BLaER1 (cell line): ENCODE measurements around the gene LRMDA.

ENCODE experiments used
- H3K27ac ChIP-seq: shearing (Covaris generic); formaldehyde crosslinking; 2 replicates; pipeline ENCODE4 v1.8.1; 2022
- H3K27me3 ChIP-seq: shearing (Covaris generic); formaldehyde crosslinking; 2 replicates; pipeline ENCODE4 v1.8.1; 2022
- H3K36me3 ChIP-seq: shearing (Covaris generic); formaldehyde crosslinking; 2 replicates; pipeline ENCODE4 v1.8.1; 2022
- H3K4me1 ChIP-seq: shearing (Covaris generic); formaldehyde crosslinking; 2 replicates; pipeline ENCODE4 v1.8.1; 2022
- H3K4me2 ChIP-seq: shearing (Covaris generic); formaldehyde crosslinking; 2 replicates; pipeline ENCODE4 v1.8.1; 2022
- H3K4me3 ChIP-seq: shearing (Covaris generic); formaldehyde crosslinking; 2 replicates; pipeline ENCODE4 v1.8.1; 2022
- H3K9ac ChIP-seq: shearing (Covaris generic); formaldehyde crosslinking; 2 replicates; pipeline ENCODE4 v1.8.1; 2022
- H3K9me3 ChIP-seq: shearing (Covaris generic); formaldehyde crosslinking; 2 replicates; pipeline ENCODE4 v1.8.1; 2022
- H4K20me1 ChIP-seq: shearing (Covaris generic); formaldehyde crosslinking; 2 replicates; pipeline ENCODE4 v1.8.1; 2022
- Cebpa-rat ChIP-seq: shearing (Covaris generic); IDR thresholded peaks from 2 replicates; pipeline ENCODE4 v1.8.1; 2022

LRMDA gene

DNA sequence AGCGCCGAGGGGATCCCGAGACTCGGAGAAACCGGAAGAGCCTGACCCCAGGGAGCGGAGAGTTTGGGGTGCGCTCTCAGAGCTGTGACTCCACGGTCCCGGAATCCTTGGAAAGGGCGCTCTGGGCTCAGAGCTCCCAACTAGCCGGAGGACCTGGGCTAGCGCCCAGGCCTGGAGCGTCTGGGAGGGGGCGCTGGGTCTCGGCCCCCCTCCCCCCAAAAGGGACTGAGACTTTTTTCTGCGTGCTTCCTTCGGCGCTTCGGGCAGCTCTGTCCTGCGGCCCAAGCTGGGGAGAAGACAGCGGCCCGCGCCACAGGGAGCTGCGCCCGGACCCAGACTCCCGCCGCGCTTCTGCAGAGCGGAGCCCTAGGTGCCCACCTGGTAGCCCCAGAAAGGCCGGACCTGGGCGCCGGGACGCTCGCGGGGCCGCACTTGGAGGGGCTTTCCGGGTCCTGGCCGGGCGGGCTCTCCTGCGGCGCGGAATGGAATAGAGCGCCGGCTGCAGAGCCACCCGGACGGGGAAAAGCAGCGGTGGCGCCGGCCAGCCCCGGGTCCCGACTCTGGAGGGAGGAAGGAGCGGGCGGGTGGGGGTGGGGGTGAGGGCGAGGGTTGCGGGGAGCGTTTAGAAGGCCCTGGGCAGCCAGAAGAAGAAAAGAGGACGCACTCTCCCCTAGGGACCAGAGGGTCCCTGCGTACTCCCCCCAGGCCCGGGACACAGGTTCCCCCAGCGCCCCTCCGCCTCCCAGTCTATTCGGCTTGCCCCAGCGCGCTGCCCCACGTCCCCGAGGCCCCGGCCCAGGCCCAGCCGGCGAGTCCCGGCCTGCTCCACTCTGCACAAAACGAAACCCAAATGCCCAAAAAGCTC is 34.6 kb upstream of the LRMDA start:
- peaks cover 11% of the 10 kb centered on the region for H3K4me1 ChIP-seq
- no peak for TF ChIP-seq Cebpa-rat
- no peak overlapping the region for H3K4me2 ChIP-seq
- peaks cover 11% of the 10 kb centered on the region for H3K9me3 ChIP-seq
- H3K36me3 ChIP-seq, result peaks cover 12% of the 10 kb centered on the region
- no peak overlapping the region for H3K4me3 ChIP-seq
- peaks cover 22% of the 10 kb centered on the region for H3K27me3 ChIP-seq
- H3K9ac ChIP-seq, result no peak overlapping the region
- peaks cover 12% of the 10 kb centered on the region for H4K20me1 ChIP-seq
- H3K27ac ChIP-seq, result no peak overlapping the region

DNA sequence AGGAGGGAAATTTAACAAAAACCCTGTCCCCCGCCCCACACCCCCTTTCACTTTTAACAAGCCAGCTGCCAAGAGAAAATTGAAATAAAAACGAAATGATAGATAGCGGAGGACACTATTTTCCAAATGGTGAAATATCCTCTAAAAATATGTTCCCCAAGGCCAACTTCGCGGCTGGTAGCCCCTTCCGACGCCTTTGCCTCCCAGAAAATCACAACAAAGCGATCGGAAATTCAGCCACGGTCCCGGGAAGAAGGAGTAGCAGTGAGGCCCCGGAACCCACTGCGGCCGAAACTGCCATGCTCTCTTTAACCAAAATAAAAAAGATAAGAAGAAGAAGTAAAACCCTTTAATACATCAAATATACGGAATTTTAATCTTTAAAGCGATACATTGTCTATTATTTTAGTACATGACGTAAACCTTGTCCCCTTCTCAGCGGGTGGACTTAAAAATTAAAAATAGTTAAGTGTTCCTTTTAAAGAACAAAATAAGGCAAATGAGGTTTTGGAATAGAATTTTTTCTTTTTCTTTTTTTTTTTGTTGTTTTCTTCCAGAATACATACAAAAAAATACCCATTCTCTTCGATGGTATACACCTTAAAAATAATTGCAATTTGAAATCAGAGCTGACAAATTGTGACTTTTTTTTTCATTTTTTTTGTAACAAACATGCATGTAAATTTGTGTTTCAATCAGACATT is 33.8 kb upstream of the LRMDA start:
- no peak overlapping the region for H3K4me2 ChIP-seq
- peaks cover 12% of the 10 kb centered on the region for H3K36me3 ChIP-seq
- peaks cover 13% of the 10 kb centered on the region for H3K4me1 ChIP-seq
- H3K27me3 ChIP-seq, result peaks cover 30% of the 10 kb centered on the region
- H3K27ac ChIP-seq, result no peak overlapping the region
- H4K20me1 ChIP-seq, result peaks cover 12% of the 10 kb centered on the region
- H3K9me3 ChIP-seq, result peaks cover 11% of the 10 kb centered on the region
- no peak for TF ChIP-seq Cebpa-rat
- no peak overlapping the region for H3K9ac ChIP-seq
- H3K4me3 ChIP-seq, result no peak overlapping the region

DNA sequence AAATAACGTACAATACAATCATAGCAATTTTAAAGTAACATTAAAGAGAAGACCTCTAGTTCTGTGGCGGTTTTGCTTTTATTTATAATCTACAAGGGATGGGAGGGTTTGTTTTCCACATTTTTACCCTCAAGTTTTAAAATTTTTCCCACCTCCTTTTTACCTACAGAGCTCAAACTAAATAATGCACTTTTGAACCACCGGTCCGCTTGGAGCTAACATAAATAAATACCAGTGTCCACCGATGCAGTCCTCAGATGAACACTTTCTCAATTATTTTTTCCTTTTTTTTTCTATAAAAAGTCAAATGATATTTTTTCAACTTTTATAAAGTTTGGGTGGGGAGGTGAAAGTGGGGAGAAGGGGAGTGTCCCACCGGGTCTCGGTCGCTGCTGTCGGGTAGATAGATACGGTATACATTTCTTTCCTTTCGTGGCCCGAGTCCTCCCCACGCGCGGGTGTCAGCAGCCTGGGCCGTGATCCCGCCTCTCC is 33.2 kb upstream of the LRMDA start:
- H3K9ac ChIP-seq, result no peak overlapping the region
- peaks cover 11% of the 10 kb centered on the region for H3K9me3 ChIP-seq
- H3K27me3 ChIP-seq, result peaks cover 36% of the 10 kb centered on the region
- H3K36me3 ChIP-seq, result peaks cover 12% of the 10 kb centered on the region
- peaks cover 12% of the 10 kb centered on the region for H4K20me1 ChIP-seq
- no peak overlapping the region for H3K4me2 ChIP-seq
- no peak for TF ChIP-seq Cebpa-rat
- H3K4me1 ChIP-seq, result peaks cover 19% of the 10 kb centered on the region
- H3K27ac ChIP-seq, result no peak overlapping the region
- no peak overlapping the region for H3K4me3 ChIP-seq

DNA sequence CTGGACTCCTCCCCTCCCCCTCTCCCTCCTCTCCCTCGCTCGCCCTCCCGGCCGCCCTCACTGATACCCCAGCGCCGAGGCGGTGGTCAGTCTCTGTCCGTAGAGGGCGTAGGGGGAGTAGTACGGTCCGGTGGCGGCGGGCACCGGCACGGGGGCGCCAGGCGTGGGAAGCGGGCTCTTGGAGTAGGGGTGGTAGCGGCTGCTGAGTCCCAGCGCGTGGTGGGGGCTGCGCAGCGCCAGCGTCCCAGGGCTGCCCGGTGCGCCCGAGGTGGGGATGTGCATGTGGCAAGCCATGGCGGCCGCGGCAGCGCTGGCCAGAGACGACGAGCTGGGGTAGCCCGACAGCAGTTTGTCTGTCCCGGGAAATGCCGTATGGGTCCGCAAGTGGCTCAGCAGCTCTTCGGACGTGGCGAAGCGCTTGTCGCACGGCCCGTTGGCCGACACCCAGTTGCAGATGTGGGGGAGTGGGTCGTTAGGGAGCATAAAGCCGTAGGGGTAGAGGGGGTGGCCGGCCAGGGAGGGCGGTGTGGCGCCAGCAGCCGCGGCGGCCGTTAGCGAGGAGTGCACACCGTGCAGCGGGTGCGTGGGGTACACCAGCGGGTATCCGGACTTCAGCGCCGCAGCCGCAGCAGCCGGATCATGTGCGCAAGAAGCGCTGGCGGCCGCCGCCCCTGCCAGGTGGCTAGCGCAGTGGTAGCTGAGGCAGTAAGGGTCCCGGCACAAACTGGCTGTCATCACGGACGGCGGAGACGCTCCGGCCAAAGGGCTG is 32.5 kb upstream of the LRMDA start:
- H3K9ac ChIP-seq, result peak overlapping the region; percentile 73; the same call in 1 of the 2 replicates
- H3K9me3 ChIP-seq, result peaks cover 11% of the 10 kb centered on the region
- H3K27me3 ChIP-seq, result peaks cover 42% of the 10 kb centered on the region
- H3K36me3 ChIP-seq, result peaks cover 12% of the 10 kb centered on the region
- H3K4me2 ChIP-seq, result peak overlapping the region; percentile 100
- no peak for TF ChIP-seq Cebpa-rat
- H3K4me3 ChIP-seq, result peak overlapping the region; percentile 87; the same call in 1 of the 2 replicates
- peaks cover 12% of the 10 kb centered on the region for H4K20me1 ChIP-seq
- H3K27ac ChIP-seq, result no peak overlapping the region
- H3K4me1 ChIP-seq, result peaks cover 25% of the 10 kb centered on the region

DNA sequence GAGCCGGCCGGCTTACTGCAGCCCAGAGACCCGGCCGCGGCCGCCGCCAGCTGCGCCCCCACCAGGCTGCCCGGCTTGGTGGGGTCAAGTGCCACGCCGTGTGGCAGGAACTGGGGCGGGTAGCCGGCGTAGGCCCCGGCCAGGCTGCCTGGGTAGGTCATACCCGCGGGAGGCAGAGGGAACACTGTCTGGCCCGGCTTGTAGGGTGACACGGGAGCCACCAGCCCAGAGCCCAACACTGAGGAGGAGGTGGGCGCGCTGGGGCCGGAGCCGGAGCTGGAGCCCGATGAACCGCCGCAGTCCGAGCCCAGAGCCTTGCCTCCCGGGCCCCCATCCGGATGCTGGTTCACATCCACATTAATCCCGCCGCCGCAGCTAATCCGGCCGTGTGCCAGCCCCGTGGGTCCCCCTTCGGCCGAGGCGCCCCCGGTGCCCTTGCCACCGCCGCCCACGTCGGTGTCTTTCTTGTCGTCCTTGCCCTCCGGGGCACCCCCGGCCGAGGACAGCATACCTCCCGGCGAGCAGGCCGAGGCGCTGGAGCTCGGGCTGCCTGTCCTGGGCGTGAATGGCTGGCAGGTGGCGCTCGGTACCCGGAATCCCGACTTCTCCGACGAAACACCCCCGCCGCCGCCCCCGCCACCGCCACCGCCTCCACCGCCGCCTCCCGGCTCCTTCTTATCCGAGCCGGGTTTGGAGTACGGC is 31.8 kb upstream of the LRMDA start:
- Histone ChIP-seq H3K4me2 (peak overlapping the region; percentile 100), H3K9ac (peak overlapping the region; percentile 78), H3K4me3 (peak overlapping the region; percentile 87), H4K20me1 (peaks cover 20% of the 10 kb centered on the region), H3K36me3 (peaks cover 12% of the 10 kb centered on the region), H3K9me3 (peaks cover 16% of the 10 kb centered on the region), H3K27me3 (peaks cover 50% of the 10 kb centered on the region), H3K27ac (no peak overlapping the region), H3K4me1 (peaks cover 32% of the 10 kb centered on the region)
- no peak for TF ChIP-seq Cebpa-rat

DNA sequence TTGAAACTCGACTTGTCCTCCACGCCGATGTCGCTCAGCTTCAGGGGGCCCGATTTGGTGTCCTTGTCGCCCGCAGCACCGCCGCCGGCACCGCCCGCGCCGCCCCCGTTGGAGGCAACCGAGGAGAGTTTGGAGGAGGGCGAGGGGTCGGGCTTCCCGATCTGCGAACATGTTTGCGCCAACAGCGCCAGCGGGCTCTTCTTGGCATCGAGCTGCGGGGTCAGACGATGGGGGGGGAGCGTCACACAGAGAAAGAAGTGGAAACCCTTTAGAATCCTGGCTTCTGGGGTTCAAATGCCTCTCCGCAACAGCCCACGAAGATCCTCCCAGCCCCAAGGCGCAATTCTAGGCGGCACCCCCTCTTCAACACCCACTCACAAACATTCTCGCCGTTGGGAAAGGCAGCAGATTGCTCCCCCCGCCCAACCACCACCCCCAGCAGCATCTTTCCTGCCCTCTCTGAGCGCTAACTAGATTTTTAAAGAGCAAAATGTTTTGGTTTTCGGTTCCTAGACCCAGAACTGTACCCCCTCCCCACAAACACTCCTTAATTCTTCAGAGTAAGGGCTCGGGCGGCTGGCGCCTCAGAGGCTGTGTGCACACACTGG is 31.2 kb upstream of the LRMDA start:
- Histone ChIP-seq H3K4me3 (peak overlapping the region; percentile 87), H3K27me3 (peaks cover 56% of the 10 kb centered on the region), H3K27ac (peak overlapping the region; percentile 70; the same call in 1 of the 2 replicates), H4K20me1 (peaks cover 25% of the 10 kb centered on the region), H3K36me3 (peaks cover 12% of the 10 kb centered on the region), H3K4me1 (peaks cover 32% of the 10 kb centered on the region), H3K4me2 (peak overlapping the region; percentile 100), H3K9me3 (peaks cover 20% of the 10 kb centered on the region), H3K9ac (peak overlapping the region; percentile 78)
- TF ChIP-seq Cebpa-rat, result no peak

DNA sequence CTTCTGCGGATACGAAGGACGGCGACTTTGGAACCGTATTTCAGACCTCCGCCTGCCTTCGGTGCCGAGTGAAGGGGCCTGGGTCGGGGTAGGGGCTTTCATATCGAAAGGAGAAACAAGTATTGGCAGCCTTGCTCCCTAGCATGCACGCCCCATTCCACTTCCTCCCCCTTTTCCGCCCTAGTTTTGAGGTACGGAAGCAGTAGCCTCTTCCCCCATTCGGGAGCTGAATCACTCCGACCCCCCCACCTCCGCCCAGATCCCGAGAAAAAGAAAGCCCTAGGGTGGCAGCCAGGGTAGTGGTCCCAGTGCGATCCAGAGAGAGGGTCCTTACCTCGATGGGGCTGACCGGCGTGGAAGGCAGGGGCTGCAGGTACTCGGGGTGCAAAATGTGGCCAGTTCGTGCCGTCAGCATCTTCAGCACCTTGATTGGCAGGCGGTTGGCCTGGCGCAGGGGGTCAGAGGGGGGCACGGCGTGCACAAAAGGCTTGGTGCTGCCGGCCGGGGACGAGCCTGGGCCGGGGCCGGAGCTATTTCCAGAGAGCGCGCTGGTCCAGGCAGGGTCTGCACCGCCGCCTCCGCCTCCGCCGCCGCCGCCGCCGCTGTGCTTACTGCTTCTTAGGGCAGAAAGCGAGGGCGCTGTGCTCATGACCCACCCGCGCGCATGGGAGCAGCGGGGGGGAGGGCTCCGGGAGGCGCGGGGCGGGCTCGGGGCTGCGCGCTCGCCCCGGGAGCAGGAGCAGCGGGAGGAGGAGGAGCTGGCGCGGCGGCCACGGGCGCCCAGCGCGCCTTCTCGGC is 30.5 kb upstream of the LRMDA start:
- peak overlapping the region; percentile 87 for H3K4me3 ChIP-seq
- TF ChIP-seq Cebpa-rat, result no peak
- peak overlapping the region; percentile 78 for H3K9ac ChIP-seq
- H3K36me3 ChIP-seq, result peaks cover 12% of the 10 kb centered on the region
- peaks cover 32% of the 10 kb centered on the region for H4K20me1 ChIP-seq
- peak overlapping the region; percentile 70 for H3K27ac ChIP-seq
- H3K9me3 ChIP-seq, result peaks cover 17% of the 10 kb centered on the region
- peaks cover 32% of the 10 kb centered on the region for H3K4me1 ChIP-seq
- peak overlapping the region; percentile 100 for H3K4me2 ChIP-seq
- H3K27me3 ChIP-seq, result peaks cover 63% of the 10 kb centered on the region
